Adrenal gland (tissue), 12 donors: ENCODE data around the gene CAMKMT. TPM values are rescaled to one million over a fixed set of nuclear protein-coding genes. Genes with fewer than 3 reads are reported as not detected.

ENCODE experiments used
- DNase-seq, 7 donors: peaks; one replicate each; pipeline ENCODE4 v3.0.0-alpha.2; 2019 to 2020
- H3K27ac ChIP-seq, 5 donors: fragments of 200-600 bp; sonication (generic) in 4 of 5; 1 replicate in 3 of 5; 2 replicates in 2 of 5; pipeline versions ENCODE4 v1.5.1 to v1.8.0; 2016 to 2020; ENCODE audit warnings: mild to moderate bottlenecking in 1 of 5
- H3K27me3 ChIP-seq: fragments of 200-600 bp; 2 replicates; pipeline ENCODE4 v1.8.0; 2021
- H3K36me3 ChIP-seq, 2 donors: fragments of 200-600 bp; replicated peaks in 1 of 2; 1 replicate in 1 of 2; 2 replicates in 1 of 2; pipeline versions ENCODE4 v1.5.1 to v1.8.0; 2018 to 2022
- H3K4me1 ChIP-seq, 2 donors: fragments of 200-600 bp; replicated peaks in 1 of 2; 1 replicate in 1 of 2; 2 replicates in 1 of 2; pipeline versions ENCODE4 v1.5.1 to v1.8.0; 2018 to 2021
- H3K4me3 ChIP-seq, 4 donors: fragments of 200-600 bp; sonication (generic) in 3 of 4; one replicate each; pipeline ENCODE4 v1.5.1; 2016 to 2018
- H3K9me3 ChIP-seq, 3 donors: fragments of 200-600 bp; sonication (generic) in 1 of 3; replicated peaks in 1 of 3; 1 replicate in 2 of 3; 2 replicates in 1 of 3; pipeline versions ENCODE4 v1.5.1 to v1.8.0; 2016 to 2021
- CTCF ChIP-seq, 6 experiments: fragments of 450-650 bp in 4 of 6; fragments of 200-600 bp in 2 of 6; sonication (generic) in 1 of 6; IDR thresholded peaks; 1 replicate in 5 of 6; 2 replicates in 1 of 6; pipeline versions ENCODE4 v1.5.1 to v1.8.0; 2016 to 2021; ENCODE audit warnings: antibody characterized with exemption in 6 of 6, mild to moderate bottlenecking in 2 of 6, moderate library complexity in 1 of 6
- POLR2A ChIP-seq, 2 donors: fragments of 450-650 bp; IDR thresholded peaks; one replicate each; pipeline ENCODE4 v1.6.1; 2017; ENCODE audit warnings: antibody characterized with exemption in 2 of 2, mild to moderate bottlenecking in 2 of 2, moderate library complexity in 1 of 2
- whole genome bisulfite sequencing, 4 donors: extraction: QIAGEN DNeasy Blood & Tissue Kit in 2 of 4; methylation state at CpG; one replicate each; pipeline versions ENCODE4 v1.1.5 to v1.1.7; 2013 to 2017; 5-methylcytosine and 5-hydroxymethylcytosine counted together
- intact Hi-C, 2 donors: fragments of 100-400 bp; cut with DNase I; formaldehyde crosslinking; loops; one replicate each; pipeline versions ENCODE4 v1.14.1 to v1.15.0; 2022 to 2023
- polyA plus RNA-seq, 3 donors: library from polyadenylated mRNA; stranded (reverse); fragments of 200-250 nt in 2 of 3; fragments of 350-450 nt in 1 of 3; fragmentation: Illumina TruSeq in 1 of 3; extraction: RNeasy Lipid Tissue Mini Kit (QIAGEN cat#74804) in 1 of 3; gene quantifications; one replicate each; pipeline ENCODE4 v1.2.3, GENCODE V29; 2013 to 2014
- total RNA-seq, 9 donors: library from RNA; depleted of rRNA in 4 of 9; stranded (reverse); fragments of >200 nt in 4 of 9; fragments of 120-200 nt in 1 of 9; fragmentation: NEBNext Ultra II Directional in 1 of 9; extraction: Animal tissue kit (Norgen Biotek cat#: 25700) in 1 of 9; gene quantifications; one replicate each; pipeline versions ENCODE4 v1.1.0 to v1.2.4, GENCODE V29; 2013 to 2023
- donor health status: healthy with polysubstance abuse.
- donor health status: Bipolar disorder and iron deficiency.
- donor health status: DM: yes; HTN: yes; CAD: no.
- donor health status: DM: no; HTN: no; CAD: no.
- donor health status: DM: no; HTN: no; CAD: no.
- donor health status: DM: yes; HTN: yes; CAD: no.

CAMKMT gene
- total and polyA plus RNA-seq, 12 donors = 2.6 to 14.0 (median 8.6) TPM

- 9 to 13% (median 9%) methylated on average over 14 to 16 of the region's 16 CpGs for WGBS, 4 donors
- Histone ChIP-seq H3K27ac (no peak overlapping the region), H3K4me3 (no peak overlapping the region), H3K4me1 (peaks cover 0 to 7% of the 10 kb centered on the region in 2 donors), H3K9me3 (no peaks in the 10 kb centered on the region), H3K36me3 (no peaks in the 10 kb centered on the region), H3K27me3 (peaks cover 79% of the 10 kb centered on the region)
- TF ChIP-seq CTCF (IDR thresholded peaks at IDR 0.05) = no peak
- TF ChIP-seq POLR2A (IDR thresholded peaks at IDR 0.05) = no peak
- no peak for DNase-seq
- intact Hi-C loops = no loop called here
These were observed 443.9 kb downstream of the CAMKMT start for GRCh38 chr2:44805401-44806235.

GRCh38 chr2:44807201-44808025 is 445.7 kb downstream of the CAMKMT start:
- H3K4me1 ChIP-seq = peaks cover 0 to 6% of the 10 kb centered on the region in 2 donors
- no peaks in the 10 kb centered on the region for H3K9me3 ChIP-seq
- H3K27me3 ChIP-seq = peaks cover 61% of the 10 kb centered on the region
- H3K36me3 ChIP-seq = no peaks in the 10 kb centered on the region
- WGBS, 4 donors = 13 to 19% (median 14%) methylated on average over 14 of the region's 14 CpGs
- no peak for DNase-seq
- TF ChIP-seq POLR2A (IDR thresholded peaks at IDR 0.05) (no peak), CTCF (IDR thresholded peaks at IDR 0.05) (no peak)
- H3K4me3 ChIP-seq = no peak overlapping the region
- no peak overlapping the region for H3K27ac ChIP-seq
- intact Hi-C loops = no loop called here

- H3K27ac ChIP-seq = no peak overlapping the region
- no peak for DNase-seq
These were observed 449.3 kb downstream of the CAMKMT start for GRCh38 chr2:44810892-44811530.

More at GRCh38 chr2:44810892-44811530, 449.3 kb downstream of the CAMKMT start:
- H3K4me3 ChIP-seq = no peak overlapping the region
- intact Hi-C loops = no loop called here
- H3K4me1 ChIP-seq = no peaks in the 10 kb centered on the region
- H3K36me3 ChIP-seq = no peaks in the 10 kb centered on the region
- H3K27me3 ChIP-seq = peaks cover 38% of the 10 kb centered on the region
- 79 to 83% (median 81%) methylated on average over 22 of the region's 22 CpGs for WGBS, 4 donors
- no peaks in the 10 kb centered on the region for H3K9me3 ChIP-seq
- TF ChIP-seq CTCF (IDR thresholded peaks at IDR 0.05) (no peak), POLR2A (IDR thresholded peaks at IDR 0.05) (no peak)
